M059J (cell line): ENCODE results near the gene SPATC1L. TPM values are rescaled to one million over a fixed set of nuclear protein-coding genes. Genes with fewer than 3 reads are reported as not detected.

Source experiments
- DNase-seq: peaks from one replicate; pipeline ENCODE4 v3.0.0-alpha.2; 2012; ENCODE audit warnings: low read depth
- total RNA-seq: library from RNA; depleted of rRNA; stranded (reverse); fragments of >200 nt; shearing (Covaris generic); gene quantifications from 2 replicates; pipeline ENCODE4 v1.2.3, GENCODE V29; 2014

The SPATC1L gene
- total RNA-seq, 1 experiment from 2014 or later: 21.6 TPM

- DNase-seq: no peak
These were observed 31.3 kb upstream of the SPATC1L start for GRCh38 chr21:46215436-46216131.

- DNase-seq: no peak
These were observed 30.4 kb upstream of the SPATC1L start for GRCh38 chr21:46214478-46215340.

- DNase-seq: no peak
These were observed 29.5 kb upstream of the SPATC1L start for GRCh38 chr21:46213620-46214286.

GRCh38 chr21:46212721-46213484, 28.6 kb upstream of the SPATC1L start:
- no peak for DNase-seq

- peak; percentile 12 for DNase-seq
These were observed 27.8 kb upstream of the SPATC1L start for GRCh38 chr21:46211786-46212720.

- no peak for DNase-seq
These were observed 27.1 kb upstream of the SPATC1L start for GRCh38 chr21:46211376-46211775.

- no peak for DNase-seq
These were observed 26.3 kb upstream of the SPATC1L start for GRCh38 chr21:46210378-46211136.

- DNase-seq: no peak
These were observed 24.8 kb upstream of the SPATC1L start for GRCh38 chr21:46208761-46209721.

GRCh38 chr21:46207920-46208591, 23.8 kb upstream of the SPATC1L start:
- DNase-seq: no peak

- DNase-seq: no peak
These were observed 23.0 kb upstream of the SPATC1L start for GRCh38 chr21:46207006-46207919.

GRCh38 chr21:46206163-46207005, 22.1 kb upstream of the SPATC1L start:
- DNase-seq: no peak

GRCh38 chr21:46205766-46206162, 21.5 kb upstream of the SPATC1L start:
- no peak for DNase-seq

GRCh38 chr21:46205166-46205565, 20.9 kb upstream of the SPATC1L start:
- no peak for DNase-seq

- no peak for DNase-seq
These were observed 18.9 kb upstream of the SPATC1L start for GRCh38 chr21:46203203-46203600.

- no peak for DNase-seq
These were observed 18.4 kb upstream of the SPATC1L start for GRCh38 chr21:46202592-46203202.
